Measurements from ENCODE around the gene OR6Q1. TPM values are rescaled to one million over a fixed set of nuclear protein-coding genes. Genes with fewer than 3 reads are reported as not detected.
A peak's percentile ranks its signal among the peaks of the same experiment; 100 is the strongest.

The OR6Q1 gene
- total and polyA plus RNA-seq, 2 of the 13 experiments (the other 11 are each of a cell fraction or from before 2014, with no cell fraction given): not detected

GRCh38 chr11:58004664-58005063, 26.1 kb upstream of the OR6Q1 start (continued):
- TF ChIP-seq PRDM4 (CRISPR knock-in tag; IDR thresholded peaks at IDR 0.05; ENCODE audit: borderline replicate concordance): no peak
- TF ChIP-seq ZNF460 (CRISPR knock-in tag; IDR thresholded peaks at IDR 0.05; ENCODE audit: borderline replicate concordance): no peak
- TF ChIP-seq MED1 (CRISPR knock-in tag; IDR thresholded peaks at IDR 0.05): 0 out of 2 replicates have a peak, but pooled peaks have one; percentile 37
- no peak for TF ChIP-seq TCF12 (IDR thresholded peaks at IDR 0.05)
- TF ChIP-seq TCF12 (CRISPR knock-in tag; IDR thresholded peaks at IDR 0.05): no peak
- peak; percentile 42; the same call in 1 of the 2 replicates for TF ChIP-seq HOMEZ (CRISPR knock-in tag; IDR thresholded peaks at IDR 0.05; ENCODE audit: low read depth)
- TF ChIP-seq ZNF777 (CRISPR knock-in tag; IDR thresholded peaks at IDR 0.05): no peak
- TF ChIP-seq EP300 (IDR thresholded peaks at IDR 0.05; ENCODE audit: low read depth in 2 of 2, low read length in 2 of 2): no peak
- no peak for TF ChIP-seq EP300 (CRISPR knock-in tag; IDR thresholded peaks at IDR 0.05; ENCODE audit: borderline replicate concordance)
- TF ChIP-seq SOX13 (IDR thresholded peaks at IDR 0.05): no peak
- peak in 1 of 2 experiments; percentile 28; a peak in 1 of 4 replicates for TF ChIP-seq SOX13 (CRISPR knock-in tag; conservative IDR thresholded peaks at IDR 0.05 in 1 of 2, IDR thresholded peaks at IDR 0.05 in 1 of 2)
- no peak for TF ChIP-seq DBP (CRISPR knock-in tag; IDR thresholded peaks at IDR 0.05; ENCODE audit: not compliant biosample characterization)
- TF ChIP-seq SOX5 (CRISPR knock-in tag; IDR thresholded peaks at IDR 0.05; ENCODE audit: borderline replicate concordance): peak; percentile 33; the same call in 1 of the 2 replicates
- no peak for TF ChIP-seq KMT2A (CRISPR knock-in tag; IDR thresholded peaks at IDR 0.05)
- TF ChIP-seq ZNF451 (CRISPR knock-in tag; IDR thresholded peaks at IDR 0.05): no peak
- TF ChIP-seq SKI (IDR thresholded peaks at IDR 0.05; ENCODE audit: partially characterized antibody): no peak
- TF ChIP-seq ZNF331 (CRISPR knock-in tag; IDR thresholded peaks at IDR 0.05): no peak
- TF ChIP-seq ZNF20 (CRISPR knock-in tag; IDR thresholded peaks at IDR 0.05): no peak
- no peak for TF ChIP-seq ZNF296 (CRISPR knock-in tag; conservative IDR thresholded peaks at IDR 0.05)
- no peak for TF ChIP-seq PBX2 (CRISPR knock-in tag; IDR thresholded peaks at IDR 0.05)
- TF ChIP-seq BRCA1 (CRISPR knock-in tag; IDR thresholded peaks at IDR 0.05): no peak
- TF ChIP-seq NCOR1 (IDR thresholded peaks at IDR 0.05; ENCODE audit: borderline replicate concordance, low read length): no peak
- no peak for TF ChIP-seq USF2 (IDR thresholded peaks at IDR 0.05; ENCODE audit: low read depth, low read length)
- TF ChIP-seq USF2 (CRISPR knock-in tag; IDR thresholded peaks at IDR 0.05; ENCODE audit: borderline replicate concordance): no peak
